ENCODE measurements around the gene FAH.

FAH gene

GRCh38 chr15:80182611-80183261, 29.9 kb downstream of the FAH start:
- TF ChIP-seq CSRNP3 (CRISPR knock-in tag; IDR thresholded peaks at IDR 0.05), result no peak
- TF ChIP-seq TSHZ2 (CRISPR knock-in tag; IDR thresholded peaks at IDR 0.05), result no peak
- no peak for TF ChIP-seq PPARA (CRISPR knock-in tag; IDR thresholded peaks at IDR 0.05; ENCODE audit: borderline replicate concordance)
- no peak for TF ChIP-seq BACH2 (CRISPR knock-in tag; IDR thresholded peaks at IDR 0.05; ENCODE audit: borderline replicate concordance)
- no peak for TF ChIP-seq PATZ1 (CRISPR knock-in tag; IDR thresholded peaks at IDR 0.05; ENCODE audit: borderline replicate concordance)
- no peak for TF ChIP-seq ZNF8 (CRISPR knock-in tag; IDR thresholded peaks at IDR 0.05)
- no peak for TF ChIP-seq ZFP30 (CRISPR knock-in tag; IDR thresholded peaks at IDR 0.05)
- no peak for TF ChIP-seq ZFP3 (CRISPR knock-in tag; IDR thresholded peaks at IDR 0.05)
- TF ChIP-seq TOX (CRISPR knock-in tag; IDR thresholded peaks at IDR 0.05; ENCODE audit: borderline replicate concordance), result no peak
- no peak for TF ChIP-seq ESRRG (CRISPR knock-in tag; IDR thresholded peaks at IDR 0.05)
- TF ChIP-seq ZNF565 (CRISPR knock-in tag; conservative IDR thresholded peaks at IDR 0.05; ENCODE audit: low read depth), result no peak
- no peak for TF ChIP-seq POU6F1 (CRISPR knock-in tag; IDR thresholded peaks at IDR 0.05; ENCODE audit: borderline replicate concordance, low read depth)
- peak; percentile 28; the same call in 2 of the 3 replicates for ATAC-seq

- no peak for TF ChIP-seq CSRNP3 (CRISPR knock-in tag; IDR thresholded peaks at IDR 0.05)
- TF ChIP-seq ISL1 (CRISPR knock-in tag; IDR thresholded peaks at IDR 0.05), result no peak
- no peak for TF ChIP-seq TCF4 (CRISPR knock-in tag; IDR thresholded peaks at IDR 0.05; ENCODE audit: borderline replicate concordance)
- no peak for TF ChIP-seq ZNF8 (CRISPR knock-in tag; IDR thresholded peaks at IDR 0.05)
- no peak for TF ChIP-seq ESRRG (CRISPR knock-in tag; IDR thresholded peaks at IDR 0.05)
- no peak for TF ChIP-seq RARB (CRISPR knock-in tag; IDR thresholded peaks at IDR 0.05)
- no peak for TF ChIP-seq CSDC2 (CRISPR knock-in tag; IDR thresholded peaks at IDR 0.05)
Observed at GRCh38 chr15:80183306-80183705, 30.5 kb downstream of the FAH start.

GRCh38 chr15:80183886-80184285, 31.1 kb downstream of the FAH start:
- ATAC-seq, result no peak
- TF ChIP-seq ISL1 (CRISPR knock-in tag; IDR thresholded peaks at IDR 0.05), result no peak
- no peak for TF ChIP-seq PPARA (CRISPR knock-in tag; IDR thresholded peaks at IDR 0.05; ENCODE audit: borderline replicate concordance)
- TF ChIP-seq ZNF70 (CRISPR knock-in tag; IDR thresholded peaks at IDR 0.05), result no peak
- no peak for TF ChIP-seq ZFP3 (CRISPR knock-in tag; IDR thresholded peaks at IDR 0.05)
- TF ChIP-seq OSR1 (CRISPR knock-in tag; IDR thresholded peaks at IDR 0.05), result no peak
- TF ChIP-seq ESRRG (CRISPR knock-in tag; IDR thresholded peaks at IDR 0.05), result no peak
- TF ChIP-seq TSHZ2 (CRISPR knock-in tag; IDR thresholded peaks at IDR 0.05), result no peak
- no peak for TF ChIP-seq ARNTL (CRISPR knock-in tag; IDR thresholded peaks at IDR 0.05; ENCODE audit: borderline replicate concordance, low read depth)
- TF ChIP-seq TCF4 (CRISPR knock-in tag; IDR thresholded peaks at IDR 0.05; ENCODE audit: borderline replicate concordance), result no peak
- TF ChIP-seq RARB (CRISPR knock-in tag; IDR thresholded peaks at IDR 0.05), result no peak
- TF ChIP-seq CSRNP3 (CRISPR knock-in tag; IDR thresholded peaks at IDR 0.05), result no peak
- TF ChIP-seq BACH2 (CRISPR knock-in tag; IDR thresholded peaks at IDR 0.05; ENCODE audit: borderline replicate concordance), result no peak
- TF ChIP-seq PATZ1 (CRISPR knock-in tag; IDR thresholded peaks at IDR 0.05; ENCODE audit: borderline replicate concordance), result no peak
- TF ChIP-seq CSDC2 (CRISPR knock-in tag; IDR thresholded peaks at IDR 0.05), result no peak

More at GRCh38 chr15:80183306-80183705, 30.5 kb downstream of the FAH start:
- no peak for ATAC-seq
